ENCODE results near the gene ELMO1.

ELMO1 gene

GRCh38 chr7:37234928-37235327, 213.7 kb downstream of the ELMO1 start:
- Histone ChIP-seq H4K91ac (ENCODE audit: low read depth, low read length) (no peak overlapping the region), H3K4me2 (ENCODE audit: low read length) (no peak overlapping the region), H3K79me2 (ENCODE audit: control insufficient read depth, insufficient read depth, low read length, poor library complexity) (no peaks in the 10 kb centered on the region), H3K27me3 (ENCODE audit: insufficient read depth, low read length) (no peaks in the 10 kb centered on the region), H2BK12ac (ENCODE audit: low read length) (no peak overlapping the region), H3K4me3 (ENCODE audit: low read depth, low read length) (no peak overlapping the region), H2BK5ac (ENCODE audit: low read depth, low read length, poor library complexity) (no peak overlapping the region), H3K4me1 (ENCODE audit: control insufficient read depth in 1 of 2, insufficient read depth in 2 of 2, low read length in 2 of 2) (no peaks in the 10 kb centered on the region), H3K36me3 (ENCODE audit: control insufficient read depth in 1 of 2, insufficient read depth in 2 of 2, low read length in 2 of 2) (peaks cover 2 to 3% of the 10 kb centered on the region in 2 experiments), H3K4ac (ENCODE audit: low read depth, low read length) (no peak overlapping the region), H4K12ac (ENCODE audit: low read depth, low read length) (no peak overlapping the region), H2AFZ (ENCODE audit: insufficient read depth, low read length, poor library complexity) (no peak overlapping the region), H3K23ac (ENCODE audit: low read length) (no peak overlapping the region), H2BK120ac (ENCODE audit: insufficient read depth, low read length, poor library complexity) (no peak overlapping the region), H4K8ac (ENCODE audit: low read depth, low read length) (no peak overlapping the region), H3K79me1 (ENCODE audit: low read length) (no peaks in the 10 kb centered on the region), H3K14ac (ENCODE audit: low read length) (no peak overlapping the region), H3K27ac (ENCODE audit: low read depth, low read length) (no peak overlapping the region), H2AK5ac (ENCODE audit: low read length) (no peak overlapping the region), H3K18ac (ENCODE audit: low read length) (no peak overlapping the region), H3K9ac (ENCODE audit: low read length) (no peak overlapping the region), H3K9me3 (ENCODE audit: insufficient read depth, low read depth, low read length) (no peaks in the 10 kb centered on the region)
- DNase-seq = peak in 1 of 2 donors; percentile 36
- WGBS (ENCODE audit: extremely low coverage, insufficient coverage, insufficient read length) = no CpG with 5 or more reads among the region's 1 CpG

GRCh38 chr7:37234334-37234733, 214.3 kb downstream of the ELMO1 start:
- Histone ChIP-seq H3K4me3 (ENCODE audit: low read depth, low read length) (no peak overlapping the region), H3K18ac (ENCODE audit: low read length) (no peak overlapping the region), H3K79me1 (ENCODE audit: low read length) (no peaks in the 10 kb centered on the region), H2BK12ac (ENCODE audit: low read length) (no peak overlapping the region), H4K12ac (ENCODE audit: low read depth, low read length) (no peak overlapping the region), H3K27me3 (ENCODE audit: insufficient read depth, low read length) (no peaks in the 10 kb centered on the region), H3K4me1 (ENCODE audit: control insufficient read depth in 1 of 2, insufficient read depth in 2 of 2, low read length in 2 of 2) (no peaks in the 10 kb centered on the region), H3K23ac (ENCODE audit: low read length) (no peak overlapping the region), H3K27ac (ENCODE audit: low read depth, low read length) (no peak overlapping the region), H4K91ac (ENCODE audit: low read depth, low read length) (no peak overlapping the region), H2BK120ac (ENCODE audit: insufficient read depth, low read length, poor library complexity) (no peak overlapping the region), H3K36me3 (ENCODE audit: control insufficient read depth in 1 of 2, insufficient read depth in 2 of 2, low read length in 2 of 2) (peaks cover 2 to 3% of the 10 kb centered on the region in 2 experiments), H3K4me2 (ENCODE audit: low read length) (no peak overlapping the region), H2AFZ (ENCODE audit: insufficient read depth, low read length, poor library complexity) (no peak overlapping the region), H3K9me3 (ENCODE audit: insufficient read depth, low read depth, low read length) (no peaks in the 10 kb centered on the region), H4K8ac (ENCODE audit: low read depth, low read length) (no peak overlapping the region), H3K79me2 (ENCODE audit: control insufficient read depth, insufficient read depth, low read length, poor library complexity) (no peaks in the 10 kb centered on the region), H2AK5ac (ENCODE audit: low read length) (no peak overlapping the region), H3K14ac (ENCODE audit: low read length) (no peak overlapping the region), H2BK5ac (ENCODE audit: low read depth, low read length, poor library complexity) (no peak overlapping the region), H3K4ac (ENCODE audit: low read depth, low read length) (no peak overlapping the region), H3K9ac (ENCODE audit: low read length) (no peak overlapping the region)
- no peak for DNase-seq
- WGBS (ENCODE audit: extremely low coverage, insufficient coverage, insufficient read length) = no CpG with 5 or more reads among the region's 3 CpGs

GRCh38 chr7:37231613-37232012, 217.1 kb downstream of the ELMO1 start:
- Histone ChIP-seq H3K4me3 (ENCODE audit: low read depth, low read length) (no peak overlapping the region), H3K36me3 (ENCODE audit: control insufficient read depth in 1 of 2, insufficient read depth in 2 of 2, low read length in 2 of 2) (peaks cover 2 to 3% of the 10 kb centered on the region in 2 experiments), H2BK120ac (ENCODE audit: insufficient read depth, low read length, poor library complexity) (no peak overlapping the region), H4K8ac (ENCODE audit: low read depth, low read length) (no peak overlapping the region), H2BK12ac (ENCODE audit: low read length) (no peak overlapping the region), H2AFZ (ENCODE audit: insufficient read depth, low read length, poor library complexity) (no peak overlapping the region), H3K27ac (ENCODE audit: low read depth, low read length) (no peak overlapping the region), H3K4ac (ENCODE audit: low read depth, low read length) (no peak overlapping the region), H3K4me1 (ENCODE audit: control insufficient read depth in 1 of 2, insufficient read depth in 2 of 2, low read length in 2 of 2) (no peaks in the 10 kb centered on the region), H3K18ac (ENCODE audit: low read length) (no peak overlapping the region), H3K79me1 (ENCODE audit: low read length) (no peaks in the 10 kb centered on the region), H3K9me3 (ENCODE audit: insufficient read depth, low read depth, low read length) (no peaks in the 10 kb centered on the region), H3K4me2 (ENCODE audit: low read length) (no peak overlapping the region), H3K14ac (ENCODE audit: low read length) (no peak overlapping the region), H2BK5ac (ENCODE audit: low read depth, low read length, poor library complexity) (no peak overlapping the region), H4K91ac (ENCODE audit: low read depth, low read length) (no peak overlapping the region), H3K27me3 (ENCODE audit: insufficient read depth, low read length) (no peaks in the 10 kb centered on the region), H3K9ac (ENCODE audit: low read length) (no peak overlapping the region), H3K79me2 (ENCODE audit: control insufficient read depth, insufficient read depth, low read length, poor library complexity) (no peaks in the 10 kb centered on the region), H4K12ac (ENCODE audit: low read depth, low read length) (no peak overlapping the region), H2AK5ac (ENCODE audit: low read length) (no peak overlapping the region), H3K23ac (ENCODE audit: low read length) (no peak overlapping the region)
- no CpG with 5 or more reads among the region's 6 CpGs for WGBS (ENCODE audit: extremely low coverage, insufficient coverage, insufficient read length)
- DNase-seq = no peak

GRCh38 chr7:37230221-37230620, 218.4 kb downstream of the ELMO1 start:
- Histone ChIP-seq H3K27ac (ENCODE audit: low read depth, low read length) (no peak overlapping the region), H3K9ac (ENCODE audit: low read length) (no peak overlapping the region), H2BK120ac (ENCODE audit: insufficient read depth, low read length, poor library complexity) (no peak overlapping the region), H3K4me1 (ENCODE audit: control insufficient read depth in 1 of 2, insufficient read depth in 2 of 2, low read length in 2 of 2) (no peaks in the 10 kb centered on the region), H2AFZ (ENCODE audit: insufficient read depth, low read length, poor library complexity) (no peak overlapping the region), H2BK12ac (ENCODE audit: low read length) (no peak overlapping the region), H3K23ac (ENCODE audit: low read length) (no peak overlapping the region), H3K4me3 (ENCODE audit: low read depth, low read length) (no peak overlapping the region), H3K18ac (ENCODE audit: low read length) (no peak overlapping the region), H3K79me1 (ENCODE audit: low read length) (no peaks in the 10 kb centered on the region), H2AK5ac (ENCODE audit: low read length) (no peak overlapping the region), H3K4ac (ENCODE audit: low read depth, low read length) (no peak overlapping the region), H3K14ac (ENCODE audit: low read length) (no peak overlapping the region), H2BK5ac (ENCODE audit: low read depth, low read length, poor library complexity) (no peak overlapping the region), H4K8ac (ENCODE audit: low read depth, low read length) (no peak overlapping the region), H3K4me2 (ENCODE audit: low read length) (no peak overlapping the region), H3K9me3 (ENCODE audit: insufficient read depth, low read depth, low read length) (no peaks in the 10 kb centered on the region), H4K91ac (ENCODE audit: low read depth, low read length) (no peak overlapping the region), H4K12ac (ENCODE audit: low read depth, low read length) (no peak overlapping the region), H3K79me2 (ENCODE audit: control insufficient read depth, insufficient read depth, low read length, poor library complexity) (no peaks in the 10 kb centered on the region), H3K36me3 (ENCODE audit: control insufficient read depth in 1 of 2, insufficient read depth in 2 of 2, low read length in 2 of 2) (peaks cover 2 to 3% of the 10 kb centered on the region in 2 experiments), H3K27me3 (ENCODE audit: insufficient read depth, low read length) (no peaks in the 10 kb centered on the region)
- WGBS (ENCODE audit: extremely low coverage, insufficient coverage, insufficient read length) = no CpG with 5 or more reads among the region's 4 CpGs
- no peak for DNase-seq

All from trophoblast cell (in vitro differentiated cells and primary cell).